K562 (cell line): Measurements from ENCODE around the gene KLKB1. TPM values are rescaled to one million over a fixed set of nuclear protein-coding genes. Genes with fewer than 3 reads are reported as not detected.

Experiments
- ATAC-seq: fragments of 200-7000 bp; cut with Tn5 transposase; 3 replicates; pipeline ENCODE4 v1.9.1; 2020; ENCODE audit warnings: moderate library complexity
- BruUV-seq: library from RNA; stranded (reverse); fragments of 400-500 nt; replicated peaks from 2 replicates; lab custom pipeline; 2021; lab: Mats Ljungman, UMichigan
- CTCF ChIA-PET: fragments of 300-600 bp; formaldehyde crosslinking; extraction: SDS; loops from one replicate; lab custom pipeline; 2021; ENCODE audit warnings: low intra/inter-chr PET ratio; lab: Yijun Ruan, JAX
- POLR2A ChIA-PET: fragments of 300-600, 350-650 bp; sonication (Branson Sonifier 250); formaldehyde crosslinking; extraction: SDS; loops from one replicate; lab custom pipeline; 2021; ENCODE audit warnings: antibody characterized with exemption, inconsistent platforms; lab: Yijun Ruan, JAX
- DNase-seq, 4 experiments: peaks; one replicate each; pipeline versions ENCODE4 v3.0.0 to v3.0.0-alpha.2; 2011 to 2018; ENCODE audit warnings: low spot score in 3 of 4, mixed read lengths in 3 of 4; ENCODE audit errors: extremely low read depth in 1 of 4
- FAIRE-seq: peaks from 2 replicates; lab custom pipeline; 2011; peaks lifted over from hg19 to GRCh38; lab: Jason Lieb, UNC
- H2AFZ ChIP-seq: 2 replicates; pipeline ENCODE4 v1.6.0; 2011; ENCODE audit warnings: low read depth, low read length, control low read depth, inconsistent platforms
- H3K27ac ChIP-seq: fragments of 200-600 bp; 3 replicates; pipeline ENCODE4 v1.8.0; 2011; ENCODE audit warnings: low read depth, mild to moderate bottlenecking, control low read depth, inconsistent platforms, low read length, moderate library complexity, mixed read lengths; ENCODE audit errors: extremely low read depth
- H3K27me3 ChIP-seq, 2 experiments: fragments of 300-600 bp in 1 of 2; 2 replicates in 1 of 2; 3 replicates in 1 of 2; pipeline versions ENCODE4 v1.6.0 to v1.8.0; 2011; ENCODE audit warnings: inconsistent platforms in 2 of 2, low read length in 2 of 2, mild to moderate bottlenecking in 1 of 2, mixed read lengths in 1 of 2, moderate library complexity in 1 of 2; ENCODE audit not compliant: control insufficient read depth in 2 of 2, insufficient read depth in 2 of 2
- H3K36me3 ChIP-seq: fragments of 300-600 bp; 3 replicates; pipeline ENCODE4 v1.8.0; 2011; ENCODE audit warnings: mild to moderate bottlenecking, low read length, inconsistent platforms; ENCODE audit not compliant: control insufficient read depth, insufficient read depth
- H3K4me1 ChIP-seq, 2 experiments: fragments of 200-600 bp in 1 of 2; replicated peaks in 1 of 2; 2 replicates in 1 of 2; 3 replicates in 1 of 2; pipeline versions ENCODE4 v1.5.1 to v1.8.0; 2011; ENCODE audit warnings: inconsistent platforms in 2 of 2, low read length in 2 of 2, mild to moderate bottlenecking in 1 of 2, mixed read lengths in 1 of 2, moderate library complexity in 1 of 2; ENCODE audit not compliant: control insufficient read depth in 2 of 2, insufficient read depth in 2 of 2
- H3K4me2 ChIP-seq: 2 replicates; pipeline ENCODE4 v1.6.1; 2011; ENCODE audit warnings: low read length, control low read depth, inconsistent platforms, mixed read lengths; ENCODE audit not compliant: insufficient read depth
- H3K4me3 ChIP-seq: fragments of 200-600 bp; sonication (generic), shearing (Covaris generic); 2 replicates; pipeline ENCODE4 v1.5.1; 2016; ENCODE audit warnings: control low read depth, inconsistent platforms
- H3K79me2 ChIP-seq: fragments of 200-600 bp; 3 replicates; pipeline ENCODE4 v1.8.0; 2011; ENCODE audit warnings: low read length, inconsistent platforms; ENCODE audit not compliant: control insufficient read depth, insufficient read depth
- H3K9ac ChIP-seq, 2 experiments: 2 replicates each; pipeline versions ENCODE4 v1.6.0 to v1.6.1; 2011; ENCODE audit warnings: low read depth in 2 of 2, low read length in 2 of 2, control low read depth in 1 of 2, inconsistent platforms in 1 of 2, mild to moderate bottlenecking in 1 of 2, mixed read lengths in 1 of 2; ENCODE audit not compliant: insufficient read depth in 1 of 2
- H3K9me1 ChIP-seq: one replicate; pipeline ENCODE4 v1.6.0; 2011; ENCODE audit warnings: inconsistent platforms, mild to moderate bottlenecking, low read length, moderate library complexity; ENCODE audit not compliant: control insufficient read depth, insufficient read depth
- H3K9me3 ChIP-seq: replicated peaks from 2 replicates; pipeline ENCODE4 v1.5.1; 2011; ENCODE audit warnings: low read depth, low read length, inconsistent platforms; ENCODE audit not compliant: control insufficient read depth, insufficient read depth
- H4K20me1 ChIP-seq: replicated peaks from 2 replicates; pipeline ENCODE4 v1.6.1; 2011; ENCODE audit warnings: low read length, inconsistent platforms, mixed read lengths; ENCODE audit not compliant: control insufficient read depth, insufficient read depth
- CEBPB ChIP-seq: fragments of 450-650 bp; IDR thresholded peaks from 2 replicates; pipeline ENCODE4 v1.6.1; 2016; ENCODE audit warnings: missing genetic modification characterization, missing compliant biosample characterization
- KLF6 ChIP-seq: fragments of 250-450 bp; sonication (Bioruptor Pico); IDR thresholded peaks from 2 replicates; pipeline ENCODE4 v1.4.0; 2020; ENCODE audit warnings: mild to moderate bottlenecking, moderate library complexity, borderline replicate concordance
- WGBS: fragments of 100-300 bp; shearing (Covaris generic); methylation state at CpG from one replicate; pipeline ENCODE4 v1.1.6; 2016; ENCODE audit warnings: low coverage, mixed read lengths; ENCODE audit not compliant: insufficient coverage; ENCODE audit errors: missing lambda C conversion rate; 5-methylcytosine and 5-hydroxymethylcytosine counted together
- in situ Hi-C: fragments of 300-500 bp; cut with MboI; formaldehyde crosslinking; loops from 4 replicates; pipeline ENCODE4 v1.15.0; 2018; ENCODE audit warnings: inconsistent platforms, mixed read lengths
- intact Hi-C: fragments of 100-400 bp; cut with micrococcal nuclease; formaldehyde crosslinking; loops from 2 replicates; pipeline ENCODE4 v1.14.2; 2022
- polyA plus RNA-seq, 8 experiments: library from polyadenylated mRNA; depleted of rRNA in 4 of 8; stranded (reverse) in 5 of 8; unstranded in 3 of 8; fragments of >200 nt; fragmentation: Nextera tagmentation in 2 of 8; fragmentation: Illumina TruSeq in 1 of 8; extraction: Ambion mirVana in 2 of 8; extraction: Trizol in 1 of 8; gene quantifications; 2 replicates each; pipeline versions ENCODE4 v1.2.1 to v1.2.3, GENCODE V29; 2011 to 2014; ENCODE audit warnings: inconsistent platforms in 1 of 8, missing spikeins in 1 of 8
- total RNA-seq, 7 experiments: library from RNA; depleted of rRNA in 6 of 7; stranded (reverse); fragments of >200 nt in 6 of 7; fragmentation: Illumina TruSeq in 2 of 7; extraction: Trizol in 2 of 7; gene quantifications; 2 replicates each; pipeline versions ENCODE4 v1.2.1 to v1.2.3, GENCODE V29; 2011 to 2021; ENCODE audit warnings: low replicate concordance in 1 of 7
- TF ChIP-seq, protein P1 (sequence below): fragments of 250-450 bp; sonication (Bioruptor Pico); IDR thresholded peaks from 2 replicates; pipeline ENCODE4 v1.4.0; 2020; ENCODE audit warnings: mild to moderate bottlenecking, moderate library complexity

KLKB1 gene
- total and polyA plus RNA-seq, 9 of the 15 experiments (the other 6 are each of a cell fraction or from before 2014, with no cell fraction given): 0.27 TPM; not detected in 8

- ATAC-seq (no peak), FAIRE-seq (no peak), DNase-seq (no peak)
- Histone ChIP-seq H4K20me1 (no peaks in the 10 kb centered on the region), H3K9me3 (no peaks in the 10 kb centered on the region), H3K27ac (no peak overlapping the region), H3K4me3 (no peak overlapping the region), H3K79me2 (no peaks in the 10 kb centered on the region), H3K4me1 (no peaks in the 10 kb centered on the region), H3K9ac (no peak overlapping the region), H3K27me3 (peaks cover 19 to 36% of the 10 kb centered on the region in 2 experiments), H3K4me2 (no peak overlapping the region), H2AFZ (no peak overlapping the region), H3K9me1 (no peaks in the 10 kb centered on the region), H3K36me3 (no peaks in the 10 kb centered on the region)
- in situ Hi-C loops: no loop called here
- intact Hi-C loops: loop anchor here (10.0 kb wide), 1 partner anchor 194 kb away; the partner anchor contains the start of gene TLR3
- no TSS peak for BruUV-seq
- TF ChIP-seq KLF6 (no peak), CEBPB (peak; percentile 27; the same call in 1 of the 2 replicates)
- TF ChIP-seq, protein P1, sequence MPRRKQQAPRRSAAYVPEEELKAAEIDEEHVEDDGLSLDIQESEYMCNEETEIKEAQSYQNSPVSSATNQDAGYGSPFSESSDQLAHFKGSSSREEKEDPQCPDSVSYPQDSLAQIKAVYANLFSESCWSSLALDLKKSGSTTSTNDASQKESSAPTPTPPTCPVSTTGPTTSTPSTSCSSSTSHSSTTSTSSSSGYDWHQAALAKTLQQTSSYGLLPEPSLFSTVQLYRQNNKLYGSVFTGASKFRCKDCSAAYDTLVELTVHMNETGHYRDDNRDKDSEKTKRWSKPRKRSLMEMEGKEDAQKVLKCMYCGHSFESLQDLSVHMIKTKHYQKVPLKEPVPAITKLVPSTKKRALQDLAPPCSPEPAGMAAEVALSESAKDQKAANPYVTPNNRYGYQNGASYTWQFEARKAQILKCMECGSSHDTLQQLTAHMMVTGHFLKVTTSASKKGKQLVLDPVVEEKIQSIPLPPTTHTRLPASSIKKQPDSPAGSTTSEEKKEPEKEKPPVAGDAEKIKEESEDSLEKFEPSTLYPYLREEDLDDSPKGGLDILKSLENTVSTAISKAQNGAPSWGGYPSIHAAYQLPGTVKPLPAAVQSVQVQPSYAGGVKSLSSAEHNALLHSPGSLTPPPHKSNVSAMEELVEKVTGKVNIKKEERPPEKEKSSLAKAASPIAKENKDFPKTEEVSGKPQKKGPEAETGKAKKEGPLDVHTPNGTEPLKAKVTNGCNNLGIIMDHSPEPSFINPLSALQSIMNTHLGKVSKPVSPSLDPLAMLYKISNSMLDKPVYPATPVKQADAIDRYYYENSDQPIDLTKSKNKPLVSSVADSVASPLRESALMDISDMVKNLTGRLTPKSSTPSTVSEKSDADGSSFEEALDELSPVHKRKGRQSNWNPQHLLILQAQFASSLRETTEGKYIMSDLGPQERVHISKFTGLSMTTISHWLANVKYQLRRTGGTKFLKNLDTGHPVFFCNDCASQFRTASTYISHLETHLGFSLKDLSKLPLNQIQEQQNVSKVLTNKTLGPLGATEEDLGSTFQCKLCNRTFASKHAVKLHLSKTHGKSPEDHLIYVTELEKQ (CRISPR knock-in tag): no peak
- 2% methylated on average over 9 of the region's 12 CpGs for WGBS
- ChIA-PET POLR2A (no interaction called here), CTCF (no interaction called here)
These were observed 31.0 kb downstream of the KLKB1 start for GRCh38 chr4:186258216-186258811.
